ENCODE data around the gene HS3ST2.

- TF ChIP-seq POLR2AphosphoS5 (IDR thresholded peaks at IDR 0.05; ENCODE audit: low read depth, low read length) (no peak), PAX5 (IDR thresholded peaks at IDR 0.05; ENCODE audit: insufficient read depth, low read length, severe bottlenecking) (no peak), POLR2A (IDR thresholded peaks at IDR 0.05; ENCODE audit: low read depth, low read length) (no peak), TAF1 (IDR thresholded peaks at IDR 0.05; ENCODE audit: low read depth, low read length) (no peak), SPI1 (IDR thresholded peaks at IDR 0.05; ENCODE audit: low read depth, low read length) (no peak)
These were observed 141.6 kb downstream of the HS3ST2 start for GRCh38 chr16:22955461-22956070.

Data from GM12891 (cell line).